Limb (tissue), 2 donors: ENCODE data around the gene PARVA.

ENCODE experiments used
- DNase-seq, 2 donors: peaks; one replicate each; pipeline ENCODE4 v3.0.0-alpha.2; 2016; ENCODE audit errors: extremely low spot score in 2 of 2

PARVA gene

DNA sequence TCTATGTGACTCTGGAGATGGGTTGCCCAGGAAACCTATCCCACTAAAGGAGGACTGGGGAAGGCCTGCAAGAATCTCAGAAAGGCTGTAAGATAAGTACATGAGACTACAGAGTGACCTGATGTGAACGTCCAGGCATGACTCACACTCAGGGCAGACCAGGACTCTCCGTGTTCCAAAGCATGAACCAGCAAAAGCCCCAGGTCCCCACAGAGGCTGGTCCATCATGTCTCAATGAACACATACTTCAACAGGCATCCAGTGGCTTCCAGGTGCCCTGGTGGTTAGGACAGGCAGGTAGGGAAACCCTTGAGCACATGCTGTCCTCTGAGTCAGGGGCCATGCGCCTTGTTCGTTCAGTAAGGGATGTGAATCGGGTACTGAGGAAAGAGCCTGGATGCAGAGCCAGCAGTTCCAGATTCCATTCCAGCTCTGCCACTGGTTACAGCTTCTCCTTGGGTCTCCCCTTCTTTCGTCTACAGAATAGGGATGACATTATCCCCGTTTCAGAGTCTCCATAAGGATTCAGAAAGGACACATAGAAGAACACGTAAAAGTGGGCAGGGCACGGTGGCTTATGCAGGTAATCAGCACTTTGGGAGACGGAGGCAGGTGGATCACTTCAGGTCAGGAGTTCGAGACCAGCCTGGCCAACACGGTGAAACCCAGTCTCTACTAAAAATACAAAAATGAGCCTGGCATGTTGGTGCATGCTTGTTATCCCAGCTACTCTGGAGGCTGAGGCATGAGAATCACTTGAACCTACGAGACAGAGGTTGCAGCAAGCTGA, 167.8 kb downstream of the PARVA start:
- DNase-seq: no peak

DNA sequence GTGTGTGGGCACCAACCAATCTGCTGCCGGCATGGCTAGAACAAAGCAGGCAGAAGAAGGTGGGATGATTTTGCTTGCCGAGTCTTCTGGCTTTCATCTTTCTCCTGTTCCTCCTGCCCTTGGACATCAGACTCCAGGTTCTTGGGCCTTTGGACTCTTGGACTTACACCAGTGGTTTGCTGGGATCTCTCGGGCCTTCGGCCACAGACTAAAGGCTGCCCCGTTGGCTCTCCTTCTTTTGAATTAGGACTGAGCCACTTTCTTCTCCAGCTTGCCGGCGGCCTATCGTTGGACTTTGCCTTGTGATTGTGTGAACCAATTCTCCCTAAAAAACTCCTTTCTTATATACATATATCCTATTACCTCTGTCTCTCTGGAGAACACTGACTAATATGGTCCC, 168.8 kb downstream of the PARVA start:
- no peak for DNase-seq

DNA sequence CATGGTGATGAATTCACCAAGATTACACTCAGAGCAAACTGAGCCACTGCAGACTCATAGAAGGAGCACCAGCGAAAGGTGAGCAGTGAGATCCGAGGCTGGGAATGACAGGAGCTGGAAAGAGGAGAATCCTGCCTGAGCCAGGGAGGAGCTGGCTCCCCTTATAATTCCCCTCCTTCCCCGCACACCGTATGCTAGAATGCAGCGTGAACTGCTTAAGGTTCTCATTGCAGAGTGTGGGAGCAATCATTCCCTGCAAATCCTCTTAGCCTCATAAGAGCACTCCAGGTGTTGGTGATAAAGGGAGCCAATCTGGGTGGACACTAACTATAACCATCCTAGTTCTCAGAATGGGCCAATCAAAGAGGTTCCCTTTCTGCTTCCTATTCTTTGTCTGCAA, 169.3 kb downstream of the PARVA start:
- DNase-seq: no peak

DNA sequence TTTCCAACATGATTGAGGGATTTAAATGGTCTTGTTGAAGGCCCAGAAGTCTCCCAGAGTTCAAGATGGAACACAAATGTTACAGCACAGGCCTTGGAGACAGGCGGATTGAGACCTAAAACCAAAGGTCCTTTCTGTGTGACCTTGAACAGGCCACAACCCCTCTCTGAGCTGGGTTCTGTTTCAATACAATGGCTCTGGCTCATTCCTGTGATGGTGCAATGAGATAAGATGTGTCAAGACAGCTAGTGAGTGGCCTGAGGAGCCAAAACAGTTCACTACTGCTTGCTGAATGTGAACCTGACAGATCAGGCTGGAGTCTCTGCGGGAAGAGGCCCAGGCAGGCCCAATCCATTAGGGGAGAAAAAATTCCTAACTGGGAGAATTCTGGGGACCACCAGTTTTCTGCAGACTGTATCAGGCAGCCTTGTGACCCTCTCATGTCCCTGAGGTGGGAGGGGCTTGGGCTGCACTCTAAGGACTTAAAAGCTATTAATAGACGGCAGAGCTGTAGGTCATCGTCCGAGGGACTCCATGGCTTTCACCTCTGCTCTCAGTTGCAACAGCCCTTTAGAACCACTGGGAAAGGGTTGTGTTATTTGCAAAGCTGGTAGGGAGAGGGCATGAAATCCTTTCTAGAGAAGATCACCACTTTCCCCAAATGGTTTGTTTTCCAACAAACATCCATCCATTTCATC, 170.7 kb downstream of the PARVA start:
- DNase-seq: no peak

DNA sequence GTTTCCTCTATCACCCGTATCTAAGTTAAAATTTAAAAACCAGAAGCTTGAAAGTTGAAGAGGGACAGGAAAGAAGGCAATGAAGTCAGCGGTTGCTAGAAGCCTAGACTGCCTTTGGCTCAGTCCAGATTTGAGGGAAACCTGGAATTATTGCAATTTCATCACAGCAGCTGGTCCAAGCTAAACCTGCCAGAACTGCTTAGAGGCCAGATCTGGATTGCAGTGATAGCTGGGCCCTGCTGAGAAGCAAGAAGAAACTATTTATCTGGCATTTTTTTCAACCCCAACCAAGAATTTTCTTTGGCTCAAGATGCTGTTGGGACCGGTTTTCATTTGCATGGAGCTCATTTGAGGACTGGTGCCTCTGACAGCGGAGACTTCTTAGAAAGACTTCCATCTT, 175.3 kb downstream of the PARVA start:
- DNase-seq: peak; percentile 53 to 81

DNA sequence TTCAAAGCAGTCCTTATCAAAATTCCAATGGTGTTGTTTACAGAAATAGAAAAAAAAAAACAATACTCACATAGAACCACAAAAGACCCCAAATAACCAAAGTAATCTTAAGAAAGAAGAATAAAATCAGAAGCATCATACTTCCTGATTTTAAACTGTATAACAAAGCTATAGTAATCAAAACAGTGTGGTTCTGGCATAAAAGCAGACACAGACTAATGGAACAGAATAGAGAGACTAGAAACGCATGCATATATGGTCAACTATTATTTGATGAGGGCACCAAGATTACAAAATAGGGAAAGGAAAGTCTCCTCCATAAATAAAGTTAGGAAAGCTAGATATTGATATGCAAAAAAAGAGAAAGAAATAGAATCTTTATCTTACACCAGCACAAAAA, 176.8 kb downstream of the PARVA start:
- no peak for DNase-seq

DNA sequence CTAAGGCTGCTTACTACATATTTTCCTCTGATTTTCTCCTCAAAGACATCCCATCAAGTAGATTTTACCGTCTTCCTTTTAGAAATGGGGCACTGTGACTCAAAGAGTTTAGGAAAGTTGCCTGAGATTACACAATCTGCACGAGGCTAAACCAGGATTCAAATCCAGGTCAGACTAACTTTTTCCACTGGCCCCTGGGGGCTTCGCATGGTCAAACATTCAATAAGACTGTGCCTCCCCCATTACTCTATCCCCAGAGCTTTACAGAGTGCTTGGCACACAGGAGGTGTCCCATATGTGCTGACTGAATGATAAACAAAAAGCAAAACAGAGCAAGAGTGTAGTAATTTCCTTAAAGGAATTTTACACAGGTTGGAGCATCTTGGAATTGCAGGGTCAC, 178.8 kb downstream of the PARVA start:
- DNase-seq: no peak

DNA sequence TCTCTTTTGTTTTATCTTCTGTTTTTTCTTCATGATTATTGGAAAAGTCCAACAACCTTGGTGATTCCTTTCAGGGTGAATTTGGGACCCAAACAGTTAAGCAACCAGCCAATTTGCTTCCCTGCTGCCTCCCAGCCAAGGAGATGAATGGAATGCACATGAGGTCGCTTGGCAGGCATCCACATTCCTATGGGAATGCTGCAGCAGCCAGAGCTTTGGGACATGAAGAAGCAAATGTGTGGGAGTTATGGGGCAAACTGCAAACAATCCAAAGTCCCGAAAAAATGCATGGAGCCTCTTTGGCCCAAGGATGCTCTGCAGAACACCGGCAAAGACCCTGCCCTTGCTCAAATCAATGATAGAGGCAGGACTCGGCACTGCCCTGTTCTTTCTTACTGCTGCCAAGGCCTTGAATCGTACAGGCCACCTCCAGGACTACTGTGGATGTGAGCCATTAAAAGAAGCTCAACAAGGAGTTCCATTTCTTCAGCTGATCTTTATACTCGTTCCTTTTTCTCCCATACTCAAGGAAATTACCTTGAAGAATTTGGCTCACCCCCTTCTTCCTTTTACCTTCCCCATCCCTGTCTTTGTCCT, 179.5 kb downstream of the PARVA start:
- peak; percentile 78 to 86 for DNase-seq

DNA sequence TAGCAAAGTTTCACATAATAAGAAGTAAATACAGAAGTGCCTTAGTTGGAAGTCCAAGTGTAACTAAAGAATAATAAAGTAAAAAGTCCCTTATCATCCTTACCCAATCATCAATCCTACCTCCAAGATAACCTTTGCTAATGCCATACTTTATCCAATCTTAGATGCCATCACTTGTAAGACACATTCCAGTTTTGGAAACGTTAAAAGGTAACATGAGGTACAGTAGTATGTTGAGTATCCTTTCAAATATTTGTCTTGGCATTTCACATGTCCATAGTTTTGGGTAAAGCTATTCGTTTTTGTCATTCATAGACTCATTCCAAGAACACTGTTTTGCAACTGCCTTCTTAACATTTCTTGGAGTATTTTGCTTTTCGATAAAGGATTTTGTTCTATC, 181.6 kb downstream of the PARVA start:
- DNase-seq: no peak

DNA sequence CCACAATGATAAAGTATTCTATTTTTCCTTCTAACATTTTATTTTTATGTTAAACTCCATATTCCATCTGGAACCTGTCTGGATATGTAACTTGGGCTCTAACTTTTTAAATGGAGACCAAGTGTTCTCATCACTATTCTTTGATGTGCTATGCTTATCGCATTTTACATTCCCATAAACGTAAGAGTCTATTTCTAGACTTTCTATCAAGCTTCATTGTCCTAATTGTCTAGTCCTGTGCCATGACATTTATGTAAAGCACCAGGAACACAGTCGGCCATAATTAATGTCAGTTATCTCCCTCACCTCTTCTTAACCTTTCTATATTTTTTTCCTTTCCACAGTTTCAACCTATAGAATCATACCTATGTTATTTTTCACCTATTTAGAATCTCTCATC, 183.0 kb downstream of the PARVA start:
- DNase-seq: no peak

DNA sequence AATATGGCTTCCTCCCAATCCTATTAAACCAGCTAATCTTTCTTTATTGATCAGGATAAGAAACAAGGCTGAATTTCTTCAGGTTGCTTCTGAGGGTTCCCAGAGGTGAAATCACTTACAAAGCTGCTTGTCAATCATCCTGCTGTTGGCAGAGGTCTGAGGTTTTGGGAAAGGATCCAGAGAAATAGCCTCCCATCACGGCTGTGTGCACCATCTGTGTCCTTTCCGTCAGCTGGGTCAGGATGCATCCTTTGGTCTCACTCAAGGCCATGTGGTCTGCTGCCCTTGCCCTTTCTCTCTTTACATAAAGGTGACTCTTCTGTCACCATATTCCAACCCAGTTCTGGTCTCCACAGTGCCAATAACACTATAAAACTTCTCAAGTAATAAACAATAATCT, 183.5 kb downstream of the PARVA start:
- DNase-seq: no peak

DNA sequence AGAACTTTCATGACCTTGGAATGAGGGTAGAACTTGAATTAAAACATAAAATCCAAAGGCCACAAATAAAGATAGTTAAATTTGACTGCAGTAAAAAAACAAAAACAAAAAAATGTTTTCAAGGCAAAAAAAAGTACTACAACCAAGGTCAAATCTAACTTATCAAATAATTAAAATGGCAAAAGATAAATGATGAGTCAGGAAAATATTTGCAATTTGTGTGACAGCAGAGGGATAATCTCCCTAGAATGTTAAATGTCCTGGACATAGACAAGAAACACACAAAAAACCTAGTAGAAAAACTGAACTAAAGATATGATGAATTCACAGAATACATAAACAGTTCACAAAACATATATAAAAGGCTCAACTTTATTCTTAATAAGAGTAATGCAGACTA, 186.6 kb downstream of the PARVA start:
- DNase-seq: no peak

DNA sequence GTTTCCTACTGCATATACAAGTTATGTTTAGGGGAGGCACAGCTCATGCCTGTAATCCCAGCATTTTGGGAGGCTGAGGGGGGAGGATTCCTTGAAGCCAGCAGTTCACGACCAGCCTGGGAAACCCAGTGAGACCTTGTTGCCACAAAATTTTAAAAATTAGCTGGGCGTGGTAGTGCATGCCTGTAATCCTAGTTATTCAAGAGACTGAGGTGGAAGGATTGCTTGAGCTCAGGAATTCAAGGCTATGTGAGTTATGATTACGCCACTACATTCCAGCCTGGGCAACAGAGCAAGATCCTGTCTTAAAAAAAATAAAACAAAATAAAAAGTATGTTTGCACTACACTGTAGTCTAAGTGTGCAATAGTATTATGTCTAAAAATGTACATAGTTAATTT, 188.0 kb downstream of the PARVA start:
- no peak for DNase-seq

DNA sequence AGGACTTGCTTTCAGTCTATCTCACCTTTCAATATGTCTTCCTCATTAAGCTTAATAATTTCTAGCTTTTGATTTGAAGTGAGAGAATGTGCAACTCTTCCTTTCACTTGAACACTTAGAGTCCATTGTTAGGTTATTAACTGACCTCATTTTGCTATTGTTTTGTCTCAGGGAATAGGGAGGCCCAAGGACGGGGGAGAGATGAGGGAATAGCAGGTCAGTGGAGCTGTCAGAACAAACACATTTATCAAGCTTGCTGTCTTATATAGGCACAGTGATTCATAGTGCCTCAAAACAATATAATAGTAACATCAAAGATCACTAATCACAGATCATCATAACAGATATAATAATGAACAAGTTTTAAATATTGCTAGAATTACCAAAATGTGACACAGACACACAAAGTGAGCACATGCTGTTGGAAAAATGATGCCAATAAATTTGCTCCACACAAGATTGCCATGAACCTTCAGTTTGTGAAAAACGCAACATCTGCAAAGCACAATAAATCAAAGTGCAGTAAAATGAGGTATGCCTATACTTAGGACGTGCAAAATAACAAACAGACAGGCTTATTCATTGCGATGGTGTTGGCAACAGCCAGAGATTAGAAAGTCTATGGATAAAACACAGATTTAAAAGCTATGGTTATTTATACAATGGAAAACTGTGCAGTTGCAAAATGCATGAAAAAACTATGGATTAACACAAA, 190.5 kb downstream of the PARVA start:
- DNase-seq: no peak

DNA sequence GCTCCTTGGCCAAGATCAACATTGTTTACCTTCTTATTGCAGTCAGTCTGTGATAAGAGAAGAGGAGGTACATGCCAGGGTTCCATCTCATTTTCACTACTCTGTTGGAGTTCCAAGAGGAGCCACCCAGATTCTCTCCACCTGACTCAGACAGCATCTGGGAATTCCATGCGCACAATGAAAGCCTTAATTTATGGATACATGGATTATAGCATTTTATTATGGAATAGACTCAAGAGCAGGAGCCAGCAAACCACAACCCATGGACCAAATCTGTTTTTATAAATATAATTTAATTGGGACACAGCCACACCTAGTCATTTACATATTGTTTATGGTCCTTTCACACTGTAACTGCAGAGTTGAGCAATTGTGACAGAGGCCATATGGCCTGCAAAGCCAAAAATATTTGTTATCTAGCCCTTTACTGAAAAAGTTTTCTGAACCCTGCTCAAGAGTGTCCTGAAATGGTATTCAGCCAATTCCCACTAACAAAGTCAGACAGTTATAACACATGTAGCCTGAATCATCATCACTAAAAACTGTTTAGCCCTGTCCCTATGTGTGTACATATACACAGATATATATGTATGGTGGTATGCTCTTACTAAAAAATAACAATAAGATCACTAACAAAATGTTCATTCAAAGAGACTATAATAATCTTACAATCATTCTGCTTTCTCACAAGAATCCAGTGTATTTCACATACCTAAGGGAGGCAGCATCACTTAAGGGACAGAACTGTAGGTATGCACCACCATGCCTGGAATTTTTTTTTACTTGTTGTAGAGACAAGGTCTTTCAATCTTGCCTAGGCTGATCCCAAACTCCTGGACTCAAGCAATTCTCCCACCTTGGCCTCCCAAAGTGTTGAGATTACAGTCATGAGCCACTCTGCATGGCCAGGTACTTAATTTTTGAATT, 192.4 kb downstream of the PARVA start:
- no peak for DNase-seq

DNA sequence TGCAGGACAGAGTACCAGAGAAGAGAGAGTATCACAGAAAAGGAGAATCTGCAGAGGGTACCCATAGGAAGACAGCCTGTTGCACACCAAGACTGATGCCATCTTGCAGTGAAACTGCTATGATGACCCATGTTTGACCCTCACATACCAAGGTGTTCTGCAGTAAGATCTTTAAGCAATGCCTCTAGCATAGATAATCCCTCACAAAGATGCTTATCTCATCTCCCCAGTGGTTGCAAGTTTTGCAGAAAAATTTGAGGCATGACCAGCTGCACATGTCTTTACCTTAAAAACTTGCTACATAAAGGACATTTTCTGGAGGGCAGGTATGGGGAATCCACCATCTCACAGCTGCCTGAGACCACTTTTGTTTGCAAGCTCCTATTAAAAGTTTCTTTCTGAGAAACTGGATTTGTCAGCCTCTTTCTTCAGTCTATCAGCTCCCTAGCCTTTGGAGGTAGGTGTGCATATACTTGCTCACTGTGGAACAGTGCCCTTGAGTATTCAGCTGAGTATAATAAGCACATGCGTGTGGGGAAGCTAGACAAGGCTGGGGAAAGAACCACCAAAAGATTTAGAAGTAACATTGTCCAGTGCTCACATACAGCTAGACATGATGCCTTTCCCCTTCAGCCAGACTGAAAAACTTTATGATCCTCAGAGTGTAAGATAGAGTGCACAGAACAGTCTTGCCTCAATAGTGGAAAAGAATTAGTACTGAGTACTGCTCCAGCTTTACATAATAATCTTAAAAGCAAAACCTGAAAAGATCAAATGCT, 196.5 kb downstream of the PARVA start:
- no peak for DNase-seq

DNA sequence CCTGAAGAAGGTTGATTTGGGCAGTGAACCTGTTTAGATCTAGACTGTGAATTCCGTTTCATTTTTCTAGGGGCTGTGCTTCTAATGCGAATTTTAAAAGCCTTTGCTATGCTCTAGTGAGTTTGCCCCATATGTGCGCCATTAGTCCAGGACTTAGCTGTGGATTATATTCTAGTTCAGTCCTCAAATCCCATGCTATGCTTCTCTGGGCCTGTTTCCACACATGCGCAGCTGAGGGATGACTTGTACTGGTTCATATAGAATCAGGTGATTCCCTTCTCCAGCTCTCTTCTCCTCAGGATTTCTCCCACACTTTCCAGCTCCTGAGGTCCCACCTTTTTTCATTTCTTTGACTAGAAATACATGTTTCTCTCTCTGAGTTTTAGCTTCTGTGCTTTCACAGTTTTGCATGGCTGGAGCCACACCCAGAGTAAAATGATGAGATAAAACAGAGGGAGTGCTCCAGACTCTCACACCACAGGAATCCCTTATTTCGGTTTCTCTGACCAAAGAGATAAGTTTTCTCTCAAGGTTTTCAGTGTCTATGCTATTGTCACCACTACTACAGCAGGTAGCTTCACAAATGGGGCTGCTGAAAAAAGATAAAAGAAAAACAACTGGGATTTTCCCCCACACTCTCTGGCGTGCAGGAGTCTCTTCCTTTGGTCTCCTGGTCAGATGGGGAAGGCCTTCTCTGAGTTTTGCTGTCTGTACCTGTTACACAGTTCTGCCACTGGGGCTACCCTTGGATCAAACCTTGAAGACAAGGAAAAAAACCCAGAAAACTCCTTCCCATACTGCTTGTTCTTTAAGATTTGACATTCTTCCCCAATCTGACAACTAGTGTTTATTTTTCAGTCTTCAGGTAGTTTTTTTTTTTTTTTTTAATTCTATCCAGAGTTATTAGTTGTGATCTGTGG, 200.6 kb downstream of the PARVA start:
- DNase-seq: no peak

DNA sequence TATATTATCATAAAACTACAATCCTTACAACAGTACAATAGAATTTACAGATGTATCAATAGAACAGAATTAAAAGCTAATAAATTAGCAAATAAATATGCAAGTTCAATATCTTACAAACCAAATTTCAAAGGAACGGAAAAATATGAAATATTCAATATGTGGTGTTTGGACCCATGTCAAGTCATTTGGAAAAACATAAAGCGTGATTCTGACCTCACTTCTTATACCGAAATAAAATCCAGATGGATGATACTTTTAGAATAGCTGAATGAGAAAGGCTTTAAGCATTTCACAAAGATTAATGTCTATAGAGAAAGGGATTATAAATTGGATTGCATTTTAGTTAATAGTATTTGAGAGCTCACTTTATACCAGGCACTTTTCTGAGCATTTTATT, 204.0 kb downstream of the PARVA start:
- no peak for DNase-seq

DNA sequence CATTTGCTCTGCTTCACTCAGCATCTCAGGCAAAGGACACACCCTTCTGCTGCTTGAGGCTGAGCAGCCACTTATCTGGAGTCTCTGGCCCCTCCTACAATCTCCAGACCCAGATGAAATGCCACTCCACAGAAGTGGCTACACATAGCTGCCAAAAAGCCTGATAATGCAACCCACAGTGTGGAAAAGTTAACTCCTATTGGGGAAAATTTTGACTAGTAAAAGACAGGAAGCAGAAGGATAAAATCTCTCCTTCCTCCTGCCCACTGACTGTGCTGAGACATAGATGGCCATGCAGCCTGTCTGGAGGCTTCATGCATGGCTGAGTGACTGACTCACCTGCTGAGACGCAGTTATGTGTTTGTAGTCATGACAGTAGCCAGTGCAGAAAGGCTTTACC, 204.6 kb downstream of the PARVA start:
- no peak for DNase-seq
